GM12801 (cell line): Measurements from ENCODE around the gene PPP2R2B.

ENCODE experiments used
- CTCF ChIP-seq: IDR thresholded peaks from one replicate; pipeline ENCODE4 v1.5.1; 2011; ENCODE audit warnings: control low read depth; ENCODE audit not compliant: insufficient read length; ENCODE audit errors: extremely low read depth

The PPP2R2B gene

GRCh38 chr5:146662229-146662628, 216.3 kb downstream of the PPP2R2B start:
- no peak for TF ChIP-seq CTCF

- no peak for TF ChIP-seq CTCF
These were observed 218.1 kb downstream of the PPP2R2B start for GRCh38 chr5:146660376-146660960.

- no peak for TF ChIP-seq CTCF
These were observed 218.6 kb downstream of the PPP2R2B start for GRCh38 chr5:146659961-146660360.

GRCh38 chr5:146656703-146657102, 221.9 kb downstream of the PPP2R2B start:
- no peak for TF ChIP-seq CTCF

- TF ChIP-seq CTCF: no peak
These were observed 225.0 kb downstream of the PPP2R2B start for GRCh38 chr5:146653560-146653959.

- TF ChIP-seq CTCF: no peak
These were observed 226.0 kb downstream of the PPP2R2B start for GRCh38 chr5:146652547-146652946.

GRCh38 chr5:146647656-146648199, 230.8 kb downstream of the PPP2R2B start:
- no peak for TF ChIP-seq CTCF
